Thyroid gland (tissue), 4 donors: Measurements from ENCODE around the gene KCNJ6. TPM values are rescaled to one million over a fixed set of nuclear protein-coding genes. Genes with fewer than 3 reads are reported as not detected.
"Not testable (repeated sequence)": the region's sequence is repeated elsewhere in the genome, so short reads cannot be mapped to it uniquely, and the experiment has no call there.

ENCODE experiments used
- DNase-seq, 2 donors: peaks; one replicate each; pipeline ENCODE4 v3.0.0-alpha.2; 2019
- H3K27ac ChIP-seq, 3 donors: fragments of 200-600 bp; sonication (generic); 1 replicate in 2 of 3; 2 replicates in 1 of 3; pipeline ENCODE4 v1.5.1; 2016 to 2019; ENCODE audit warnings: mild to moderate bottlenecking in 1 of 3, moderate library complexity in 1 of 3
- H3K27me3 ChIP-seq: fragments of 200-600 bp; sonication (generic); one replicate; pipeline ENCODE4 v1.5.1; 2019
- H3K36me3 ChIP-seq, 2 donors: fragments of 200-600 bp; sonication (generic); one replicate each; pipeline ENCODE4 v1.5.1; 2016 to 2019
- H3K4me1 ChIP-seq, 2 donors: fragments of 200-600 bp; sonication (generic); one replicate each; pipeline ENCODE4 v1.5.1; 2017 to 2019
- H3K4me3 ChIP-seq, 3 donors: fragments of 200-600 bp; sonication (generic); replicated peaks in 1 of 3; 1 replicate in 2 of 3; 2 replicates in 1 of 3; pipeline ENCODE4 v1.5.1; 2016; ENCODE audit warnings: mild to moderate bottlenecking in 1 of 3
- H3K9me3 ChIP-seq: fragments of 200-600 bp; sonication (generic); one replicate; pipeline ENCODE4 v1.5.1; 2017
- CTCF ChIP-seq, 6 experiments: fragments of 200-600 bp in 3 of 6; fragments of 450-650 bp in 3 of 6; sonication (generic) in 3 of 6; IDR thresholded peaks; one replicate each; pipeline ENCODE4 v1.5.1; 2016 to 2019; ENCODE audit warnings: antibody characterized with exemption in 6 of 6, mild to moderate bottlenecking in 2 of 6, inconsistent platforms in 1 of 6, moderate library complexity in 1 of 6
- POLR2A ChIP-seq, 2 donors: fragments of 450-650 bp; IDR thresholded peaks; one replicate each; pipeline ENCODE4 v1.6.1; 2017; ENCODE audit warnings: antibody characterized with exemption in 2 of 2, mild to moderate bottlenecking in 2 of 2, moderate library complexity in 1 of 2
- WGBS, 2 donors: methylation state at CpG; one replicate each; pipeline ENCODE4 v1.1.5; 2017; 5-methylcytosine and 5-hydroxymethylcytosine counted together
- intact Hi-C: fragments of 100-400 bp; cut with DNase I; formaldehyde crosslinking; loops from one replicate; pipeline ENCODE4 v1.15.1; 2023
- total RNA-seq, 4 donors: library from RNA; depleted of rRNA; stranded (reverse); fragments of >200 nt; gene quantifications; one replicate each; pipeline ENCODE4 v1.2.3, GENCODE V29; 2016

The KCNJ6 gene
- total RNA-seq, 4 donors from 2014 or later = not detected

GRCh38 chr21:37936010-37936785, 19.9 kb upstream of the KCNJ6 start:
- intact Hi-C loops = no loop called here
- Histone ChIP-seq H3K9me3 (no peaks in the 10 kb centered on the region), H3K4me1 (no peaks in the 10 kb centered on the region), H3K36me3 (no peaks in the 10 kb centered on the region), H3K27ac (no peak overlapping the region), H3K4me3 (no peak overlapping the region), H3K27me3 (no peaks in the 10 kb centered on the region)
- WGBS, 2 donors = 90% methylated on average over 4 of the region's 4 CpGs
- TF ChIP-seq CTCF (IDR thresholded peaks at IDR 0.05) (no peak), POLR2A (IDR thresholded peaks at IDR 0.05) (no peak)
- DNase-seq = no peak

GRCh38 chr21:37932936-37933335, 16.7 kb upstream of the KCNJ6 start:
- TF ChIP-seq POLR2A (IDR thresholded peaks at IDR 0.05) (no peak), CTCF (IDR thresholded peaks at IDR 0.05) (no peak)
- no peaks in the 10 kb centered on the region for H3K9me3 ChIP-seq

GRCh38 chr21:37927711-37928110, 11.5 kb upstream of the KCNJ6 start:
- intact Hi-C loops = no loop called here
- WGBS, 2 donors = 75 to 84% methylated on average over 3 of the region's 3 CpGs
- DNase-seq = no peak
- Histone ChIP-seq H3K4me1 (no peaks in the 10 kb centered on the region), H3K36me3 (no peaks in the 10 kb centered on the region), H3K9me3 (no peaks in the 10 kb centered on the region), H3K27me3 (no peaks in the 10 kb centered on the region), H3K4me3 (no peak overlapping the region), H3K27ac (no peak overlapping the region)
- TF ChIP-seq POLR2A (IDR thresholded peaks at IDR 0.05) (no peak), CTCF (IDR thresholded peaks at IDR 0.05) (no peak)

More at GRCh38 chr21:37932936-37933335, 16.7 kb upstream of the KCNJ6 start:
- no peaks in the 10 kb centered on the region for H3K4me1 ChIP-seq
- intact Hi-C loops = no loop called here
- 90 to 92% methylated on average over 2 of the region's 2 CpGs for WGBS, 2 donors
- DNase-seq = no peak
- H3K4me3 ChIP-seq = no peak overlapping the region
- H3K36me3 ChIP-seq = no peaks in the 10 kb centered on the region
- H3K27ac ChIP-seq = no peak overlapping the region
- no peaks in the 10 kb centered on the region for H3K27me3 ChIP-seq

GRCh38 chr21:37921091-37921490, 4.8 kb upstream of the KCNJ6 start:
- Histone ChIP-seq H3K27ac (no peak overlapping the region), H3K9me3 (no peaks in the 10 kb centered on the region), H3K36me3 (no peaks in the 10 kb centered on the region), H3K4me1 (peaks cover 4 to 6% of the 10 kb centered on the region in 2 donors), H3K4me3 (no peak overlapping the region), H3K27me3 (peaks cover 13% of the 10 kb centered on the region)
- intact Hi-C loops = no loop called here
- DNase-seq = no peak
- TF ChIP-seq POLR2A (IDR thresholded peaks at IDR 0.05) (no peak), CTCF (IDR thresholded peaks at IDR 0.05) (no peak)
- 65 to 72% methylated on average over 3 of the region's 3 CpGs for WGBS, 2 donors

GRCh38 chr21:37920302-37920701, 4.0 kb upstream of the KCNJ6 start:
- H3K27me3 ChIP-seq = peaks cover 21% of the 10 kb centered on the region
- 55 to 71% methylated on average over 8 of the region's 8 CpGs for WGBS, 2 donors
- intact Hi-C loops, H3K27ac ChIP-seq, H3K9me3 ChIP-seq, H3K36me3 ChIP-seq, H3K4me3 ChIP-seq, DNase-seq: not testable (repeated sequence)
- H3K4me1 ChIP-seq = peaks cover 10 to 12% of the 10 kb centered on the region in 2 donors
